WTC11 (cell line): Measurements from ENCODE around the gene PSMD6. TPM values are rescaled to one million over a fixed set of nuclear protein-coding genes. Genes with fewer than 3 reads are reported as not detected.

Experiments used
- ATAC-seq: fragments of 200-7000 bp; cut with Tn5 transposase; 2 replicates; pipeline ENCODE4 v1.10.0; 2021; ENCODE audit warnings: mild to moderate bottlenecking, moderate library complexity
- CTCF ChIA-PET: fragments of 300-600 bp; sonication (Branson Sonifier 250); formaldehyde crosslinking; loops from one replicate; lab custom pipeline; 2021; ENCODE audit warnings: antibody characterized with exemption; lab: Charles Lee
- POLR2A ChIA-PET: fragments of 350-600 bp; sonication (Branson Sonifier 250); formaldehyde crosslinking; loops from one replicate; lab custom pipeline; 2021; ENCODE audit warnings: antibody characterized with exemption; lab: Charles Lee
- DNase-seq: peaks from one replicate; pipeline ENCODE4 v3.0.0; 2021; ENCODE audit warnings: low spot score
- H3K27ac Mint-ChIP-seq: 2 replicates; pipeline ENCODE4 v1.8.0; 2021; ENCODE audit warnings: mixed read lengths
- H3K27me3 Mint-ChIP-seq: 2 replicates; pipeline ENCODE4 v1.8.0; 2021; ENCODE audit warnings: low read depth, mild to moderate bottlenecking, moderate library complexity, mixed read lengths
- H3K36me3 Mint-ChIP-seq: 2 replicates; pipeline ENCODE4 v1.8.0; 2021; ENCODE audit warnings: mixed read lengths
- H3K4me1 Mint-ChIP-seq: 2 replicates; pipeline ENCODE4 v1.8.0; 2022; ENCODE audit warnings: mixed read lengths
- H3K4me3 Mint-ChIP-seq: 2 replicates; pipeline ENCODE4 v1.8.0; 2021; ENCODE audit warnings: mild to moderate bottlenecking, moderate library complexity, mixed read lengths
- H3K9me3 Mint-ChIP-seq: 2 replicates; pipeline ENCODE4 v1.8.0; 2021; ENCODE audit warnings: mixed read lengths
- ATF2 ChIP-seq: sonication (generic); formaldehyde crosslinking; IDR thresholded peaks from 2 replicates; pipeline ENCODE4 v1.8.1; 2022; ENCODE audit warnings: low read depth, missing genetic modification reagents, borderline replicate concordance
- ATF6 ChIP-seq: sonication (generic); formaldehyde crosslinking; IDR thresholded peaks from 2 replicates; pipeline ENCODE4 v1.8.1; 2023; ENCODE audit warnings: mild to moderate bottlenecking, missing genetic modification reagents
- CDX4 ChIP-seq: fragments of 250-450 bp; sonication (Bioruptor Pico); IDR thresholded peaks from 2 replicates; pipeline ENCODE4 v1.9.0; 2021; ENCODE audit warnings: moderate library complexity, mild to moderate bottlenecking, inconsistent platforms, borderline replicate concordance
- ETV6 ChIP-seq: sonication (generic); formaldehyde crosslinking; IDR thresholded peaks from 2 replicates; pipeline ENCODE4 v1.8.1; 2022; ENCODE audit warnings: mild to moderate bottlenecking, missing genetic modification reagents
- GABPB1 ChIP-seq: sonication (generic); formaldehyde crosslinking; IDR thresholded peaks from 2 replicates; pipeline ENCODE4 v1.8.1; 2023; ENCODE audit warnings: mild to moderate bottlenecking, missing genetic modification reagents
- GTF2I ChIP-seq: fragments of 250-450 bp; sonication (Bioruptor Pico); conservative IDR thresholded peaks from 2 replicates; pipeline ENCODE4 v1.4.0; 2021; ENCODE audit warnings: mild to moderate bottlenecking
- IRF2 ChIP-seq: sonication (generic); formaldehyde crosslinking; IDR thresholded peaks from 2 replicates; pipeline ENCODE4 v1.8.0; 2022; ENCODE audit warnings: low read depth, missing genetic modification reagents, borderline replicate concordance
- NR2C2 ChIP-seq: sonication (generic); formaldehyde crosslinking; IDR thresholded peaks from 2 replicates; pipeline ENCODE4 v1.8.0; 2022; ENCODE audit warnings: mild to moderate bottlenecking, missing genetic modification reagents
- PRDM15 ChIP-seq: sonication (generic); formaldehyde crosslinking; IDR thresholded peaks from 2 replicates; pipeline ENCODE4 v1.8.0; 2022; ENCODE audit warnings: missing genetic modification reagents
- SP1 ChIP-seq: sonication (generic); formaldehyde crosslinking; conservative IDR thresholded peaks from 2 replicates; pipeline ENCODE4 v1.8.1; 2022; ENCODE audit warnings: missing genetic modification reagents
- TP53 ChIP-seq: sonication (generic); formaldehyde crosslinking; IDR thresholded peaks from 2 replicates; pipeline ENCODE4 v1.8.1; 2023; ENCODE audit warnings: mild to moderate bottlenecking, missing genetic modification reagents
- ZNF396 ChIP-seq: fragments of 250-450 bp; sonication (Bioruptor Pico); IDR thresholded peaks from 2 replicates; pipeline ENCODE4 v1.8.0; 2021; ENCODE audit warnings: mild to moderate bottlenecking, moderate library complexity, borderline replicate concordance
- ZNF416 ChIP-seq: fragments of 250-450 bp; sonication (Bioruptor Pico); IDR thresholded peaks from 2 replicates; pipeline ENCODE4 v1.9.0; 2021; ENCODE audit warnings: mild to moderate bottlenecking, inconsistent platforms
- ZNF671 ChIP-seq: fragments of 250-450 bp; sonication (Bioruptor Pico); IDR thresholded peaks from 2 replicates; pipeline ENCODE4 v1.8.0; 2021; ENCODE audit warnings: mild to moderate bottlenecking
- total RNA-seq: library from RNA; stranded (reverse); gene quantifications from 3 replicates; pipeline ENCODE4 v1.2.3, GENCODE V29; 2021
- TF ChIP-seq, protein P1 (sequence below): sonication (generic); formaldehyde crosslinking; IDR thresholded peaks from 2 replicates; pipeline ENCODE4 v1.8.1; 2022; ENCODE audit warnings: missing genetic modification reagents, borderline replicate concordance

Gene PSMD6
- total RNA-seq, 1 experiment from 2014 or later: 105 TPM

GRCh38 chr3:64053117-64053516 is 29.8 kb upstream of the PSMD6 start (continued):
- no peak for TF ChIP-seq TP53 (CRISPR knock-in tag)
- TF ChIP-seq ATF6 (CRISPR knock-in tag): no peak

DNA sequence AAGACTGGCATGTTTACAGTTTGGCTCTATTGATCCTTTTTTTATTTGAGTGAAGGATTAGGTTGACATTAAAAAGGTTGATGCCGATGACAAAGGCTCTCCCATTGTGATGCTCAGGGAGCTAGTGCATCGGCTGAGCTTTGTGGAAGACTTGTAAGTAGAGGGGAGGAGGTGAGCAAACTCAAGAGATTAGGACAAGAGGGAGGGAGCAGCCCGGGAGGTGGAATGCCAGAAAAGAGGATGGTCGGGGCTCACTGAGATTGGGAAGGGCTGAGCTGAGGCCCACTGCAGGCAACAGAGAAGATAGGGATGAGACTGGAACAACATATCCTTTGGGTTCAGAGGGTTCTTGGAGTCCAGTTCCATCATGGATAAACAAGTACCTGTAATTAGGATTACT is 26.5 kb upstream of the PSMD6 start:
- ATAC-seq (peak; percentile 90), DNase-seq (peak; percentile 27)
- POLR2A ChIA-PET: no interaction called here
- Mint-ChIP-seq H3K9me3 (no peaks in the 10 kb centered on the region), H3K4me1 (peaks cover 29% of the 10 kb centered on the region), H3K27me3 (no peaks in the 10 kb centered on the region), H3K36me3 (no peaks in the 10 kb centered on the region), H3K27ac (no peak overlapping the region), H3K4me3 (no peak overlapping the region)
- TF ChIP-seq ZNF396 (CRISPR knock-in tag) (no peak), PRDM15 (CRISPR knock-in tag) (no peak), ZNF416 (CRISPR knock-in tag) (no peak), NR2C2 (CRISPR knock-in tag) (no peak), SP1 (CRISPR knock-in tag) (no peak), ZNF671 (CRISPR knock-in tag) (no peak), GTF2I (CRISPR knock-in tag) (no peak), GABPB1 (CRISPR knock-in tag) (no peak), IRF2 (no peak)
- TF ChIP-seq, protein P1, sequence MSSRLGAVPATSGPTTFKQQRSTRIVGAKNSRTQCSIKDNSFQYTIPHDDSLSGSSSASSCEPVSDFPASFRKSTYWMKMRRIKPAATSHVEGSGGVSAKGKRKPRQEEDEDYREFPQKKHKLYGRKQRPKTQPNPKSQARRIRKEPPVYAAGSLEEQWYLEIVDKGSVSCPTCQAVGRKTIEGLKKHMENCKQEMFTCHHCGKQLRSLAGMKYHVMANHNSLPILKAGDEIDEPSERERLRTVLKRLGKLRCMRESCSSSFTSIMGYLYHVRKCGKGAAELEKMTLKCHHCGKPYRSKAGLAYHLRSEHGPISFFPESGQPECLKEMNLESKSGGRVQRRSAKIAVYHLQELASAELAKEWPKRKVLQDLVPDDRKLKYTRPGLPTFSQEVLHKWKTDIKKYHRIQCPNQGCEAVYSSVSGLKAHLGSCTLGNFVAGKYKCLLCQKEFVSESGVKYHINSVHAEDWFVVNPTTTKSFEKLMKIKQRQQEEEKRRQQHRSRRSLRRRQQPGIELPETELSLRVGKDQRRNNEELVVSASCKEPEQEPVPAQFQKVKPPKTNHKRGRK: no peak
- CTCF ChIA-PET: interaction anchor here (0.9 to 1.7 kb wide), 5 partner anchors 13 to 117 kb away, joined by 3 to 6 read pairs (median 3); partner anchors contain the start of gene PSMD6

GRCh38 chr3:64049136-64049535 is 25.8 kb upstream of the PSMD6 start:
- Mint-ChIP-seq H3K36me3 (no peaks in the 10 kb centered on the region), H3K27ac (no peak overlapping the region), H3K9me3 (no peaks in the 10 kb centered on the region)
- no peak for DNase-seq
- TF ChIP-seq NR2C2 (CRISPR knock-in tag) (no peak), CDX4 (no peak)
- TF ChIP-seq, all 79 proteins: peak for 0
- no peak for ATAC-seq
- H3K4me1 Mint-ChIP-seq: peaks cover 29% of the 10 kb centered on the region
- ChIA-PET POLR2A (no interaction called here), CTCF (interaction anchor here (0.9 to 1.7 kb wide), 5 partner anchors 14 to 118 kb away, joined by 3 to 6 read pairs (median 3); partner anchors contain the start of gene PSMD6)
- H3K4me3 Mint-ChIP-seq: no peak overlapping the region
- H3K27me3 Mint-ChIP-seq: no peaks in the 10 kb centered on the region

- H3K27me3 Mint-ChIP-seq: no peaks in the 10 kb centered on the region
- POLR2A ChIA-PET: no interaction called here
- H3K27ac Mint-ChIP-seq: no peak overlapping the region
- ATAC-seq: peak; percentile 34
- TF ChIP-seq ATF2 (CRISPR knock-in tag) (no peak), ETV6 (CRISPR knock-in tag) (0 out of 2 replicates have a peak, but pooled peaks have one; percentile 25)
- no peaks in the 10 kb centered on the region for H3K9me3 Mint-ChIP-seq
- peaks cover 29% of the 10 kb centered on the region for H3K4me1 Mint-ChIP-seq
- H3K36me3 Mint-ChIP-seq: no peaks in the 10 kb centered on the region
- CTCF ChIA-PET: interaction anchor here (1.1 to 1.7 kb wide), 3 partner anchors 15 to 435 kb away, joined by 3 to 6 read pairs (median 3); no protein-coding TSS in a partner anchor
- no peak overlapping the region for H3K4me3 Mint-ChIP-seq
- no peak for DNase-seq
These were observed 25.4 kb upstream of the PSMD6 start for GRCh38 chr3:64048631-64049061.
